ENCODE data around the gene CC2D1A.

CC2D1A gene

DNA sequence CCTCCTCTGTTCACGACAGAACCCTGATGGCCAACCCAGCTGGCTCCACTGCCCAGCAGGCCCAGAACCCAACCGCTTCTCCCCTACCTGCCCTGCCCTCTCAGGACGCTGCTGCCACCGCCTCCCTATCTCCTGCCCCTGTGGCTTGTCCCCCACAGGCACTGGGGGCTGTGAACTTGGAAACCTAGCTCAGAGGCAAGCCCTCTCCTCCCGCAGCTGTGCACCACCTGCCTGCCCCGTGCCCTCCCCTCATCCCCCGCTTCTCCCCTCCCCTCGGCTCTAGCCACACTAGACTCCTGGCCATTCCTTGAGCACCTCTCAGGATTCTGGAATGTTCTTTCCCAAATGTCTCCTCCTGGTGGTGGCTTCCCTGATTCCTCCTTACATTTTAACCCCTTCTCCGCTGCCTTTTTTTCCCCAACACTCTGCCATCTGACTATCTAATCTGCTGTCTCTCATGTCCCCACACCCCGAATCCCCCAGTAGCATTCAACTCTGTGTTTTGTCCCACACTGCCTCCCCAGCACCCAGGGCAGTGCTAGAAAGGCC, 22.4 kb upstream of the CC2D1A start:
- no peak for DNase-seq (ENCODE audit: low read depth in 1 of 2, low spot score in 1 of 2)
- Histone ChIP-seq H3K27ac (replicated peaks) (no peak overlapping the region), H3K4me3 (replicated peaks; ENCODE audit: insufficient read depth, low read length) (no peak overlapping the region), H3K27me3 (ENCODE audit: insufficient read depth, poor library complexity, severe bottlenecking) (no peaks in the 10 kb centered on the region)
- no peak for TF ChIP-seq SPI1 (IDR thresholded peaks at IDR 0.05; ENCODE audit: borderline replicate concordance, low read depth)
- no peak for TF ChIP-seq GABPA (IDR thresholded peaks at IDR 0.05; ENCODE audit: low read depth)
- no peak for TF ChIP-seq CTCF (IDR thresholded peaks at IDR 0.05; ENCODE audit: insufficient read depth, low read length)
- no peak for TF ChIP-seq POLR2AphosphoS5 (IDR thresholded peaks at IDR 0.05; ENCODE audit: low read depth)
- TF ChIP-seq, protein P1, sequence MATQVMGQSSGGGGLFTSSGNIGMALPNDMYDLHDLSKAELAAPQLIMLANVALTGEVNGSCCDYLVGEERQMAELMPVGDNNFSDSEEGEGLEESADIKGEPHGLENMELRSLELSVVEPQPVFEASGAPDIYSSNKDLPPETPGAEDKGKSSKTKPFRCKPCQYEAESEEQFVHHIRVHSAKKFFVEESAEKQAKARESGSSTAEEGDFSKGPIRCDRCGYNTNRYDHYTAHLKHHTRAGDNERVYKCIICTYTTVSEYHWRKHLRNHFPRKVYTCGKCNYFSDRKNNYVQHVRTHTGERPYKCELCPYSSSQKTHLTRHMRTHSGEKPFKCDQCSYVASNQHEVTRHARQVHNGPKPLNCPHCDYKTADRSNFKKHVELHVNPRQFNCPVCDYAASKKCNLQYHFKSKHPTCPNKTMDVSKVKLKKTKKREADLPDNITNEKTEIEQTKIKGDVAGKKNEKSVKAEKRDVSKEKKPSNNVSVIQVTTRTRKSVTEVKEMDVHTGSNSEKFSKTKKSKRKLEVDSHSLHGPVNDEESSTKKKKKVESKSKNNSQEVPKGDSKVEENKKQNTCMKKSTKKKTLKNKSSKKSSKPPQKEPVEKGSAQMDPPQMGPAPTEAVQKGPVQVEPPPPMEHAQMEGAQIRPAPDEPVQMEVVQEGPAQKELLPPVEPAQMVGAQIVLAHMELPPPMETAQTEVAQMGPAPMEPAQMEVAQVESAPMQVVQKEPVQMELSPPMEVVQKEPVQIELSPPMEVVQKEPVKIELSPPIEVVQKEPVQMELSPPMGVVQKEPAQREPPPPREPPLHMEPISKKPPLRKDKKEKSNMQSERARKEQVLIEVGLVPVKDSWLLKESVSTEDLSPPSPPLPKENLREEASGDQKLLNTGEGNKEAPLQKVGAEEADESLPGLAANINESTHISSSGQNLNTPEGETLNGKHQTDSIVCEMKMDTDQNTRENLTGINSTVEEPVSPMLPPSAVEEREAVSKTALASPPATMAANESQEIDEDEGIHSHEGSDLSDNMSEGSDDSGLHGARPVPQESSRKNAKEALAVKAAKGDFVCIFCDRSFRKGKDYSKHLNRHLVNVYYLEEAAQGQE (IDR thresholded peaks at IDR 0.05; ENCODE audit: insufficient replicate concordance, low read depth): no peak

DNA sequence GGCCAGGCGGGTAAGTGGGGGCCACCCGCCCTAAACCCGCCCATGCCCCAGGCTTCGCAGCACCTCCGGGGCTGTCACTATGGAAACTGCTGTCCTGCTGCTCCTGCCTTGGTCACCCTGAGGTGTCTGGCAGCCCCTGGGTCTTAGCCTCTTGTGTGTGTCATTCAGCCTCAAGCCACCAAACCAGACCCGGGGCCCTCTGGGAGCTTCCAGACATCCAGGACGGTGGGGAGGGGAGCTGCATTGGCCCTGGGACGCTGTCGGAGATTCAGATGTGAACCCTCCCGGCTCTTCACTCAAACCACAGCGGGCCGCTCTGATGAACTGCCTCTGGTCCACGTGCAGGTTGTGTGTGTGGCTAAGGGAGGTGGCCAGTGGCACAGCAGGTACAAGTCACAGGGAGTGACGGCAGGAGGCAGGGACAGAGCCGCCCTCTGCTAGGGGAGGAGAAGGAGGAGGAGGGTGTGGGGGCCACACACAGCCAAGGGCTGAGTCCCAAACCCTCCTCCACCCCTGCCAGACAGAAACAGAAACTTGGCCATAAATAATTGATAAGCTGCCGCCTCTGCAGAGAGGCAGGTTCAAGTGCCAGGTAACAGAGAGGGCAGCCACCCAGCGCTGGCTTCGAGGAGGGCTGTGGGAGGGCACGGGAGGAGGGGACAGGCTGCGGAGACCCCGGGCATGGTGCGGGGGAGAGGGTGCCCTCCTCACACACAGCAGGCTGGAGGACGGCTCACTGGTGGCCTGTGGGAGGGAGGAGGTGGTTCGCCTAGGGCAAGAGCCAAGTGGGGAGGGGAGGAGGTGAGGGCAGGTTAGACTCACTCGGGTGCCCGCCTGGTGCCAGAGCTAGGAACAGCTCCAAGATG, 21.0 kb upstream of the CC2D1A start:
- Histone ChIP-seq H3K4me3 (replicated peaks; ENCODE audit: insufficient read depth, low read length) (no peak overlapping the region), H3K27me3 (ENCODE audit: insufficient read depth, poor library complexity, severe bottlenecking) (no peaks in the 10 kb centered on the region), H3K27ac (replicated peaks) (no peak overlapping the region)
- no peak for DNase-seq (ENCODE audit: low read depth in 1 of 2, low spot score in 1 of 2)
- TF ChIP-seq GABPA (IDR thresholded peaks at IDR 0.05; ENCODE audit: low read depth) (no peak), POLR2AphosphoS5 (IDR thresholded peaks at IDR 0.05; ENCODE audit: low read depth) (no peak), SPI1 (IDR thresholded peaks at IDR 0.05; ENCODE audit: borderline replicate concordance, low read depth) (no peak), CTCF (IDR thresholded peaks at IDR 0.05; ENCODE audit: insufficient read depth, low read length) (no peak)
- TF ChIP-seq, protein P1 (IDR thresholded peaks at IDR 0.05; ENCODE audit: insufficient replicate concordance, low read depth): no peak

- Histone ChIP-seq H3K4me3 (replicated peaks; ENCODE audit: insufficient read depth, low read length) (no peak overlapping the region), H3K27me3 (ENCODE audit: insufficient read depth, poor library complexity, severe bottlenecking) (no peaks in the 10 kb centered on the region), H3K27ac (replicated peaks) (no peak overlapping the region)
- no peak for DNase-seq (ENCODE audit: low read depth in 1 of 2, low spot score in 1 of 2)
- TF ChIP-seq POLR2AphosphoS5 (IDR thresholded peaks at IDR 0.05; ENCODE audit: low read depth) (no peak), GABPA (IDR thresholded peaks at IDR 0.05; ENCODE audit: low read depth) (no peak), SPI1 (IDR thresholded peaks at IDR 0.05; ENCODE audit: borderline replicate concordance, low read depth) (no peak)
- TF ChIP-seq, protein P1 (IDR thresholded peaks at IDR 0.05; ENCODE audit: insufficient replicate concordance, low read depth): no peak
Measured at GRCh38 chr19:13885826-13886365, 20.1 kb upstream of the CC2D1A start.
